MM.1S (cell line): ENCODE measurements around the gene ZNF608.

ENCODE experiments used
- DNase-seq: peaks from one replicate; pipeline ENCODE4 v3.0.0-alpha.2; 2015
- H2AFZ ChIP-seq: fragments of 300-600 bp; sonication (generic); 2 replicates; pipeline ENCODE4 v1.6.0; 2016; ENCODE audit warnings: antibody characterized with exemption, low read length
- H3F3A ChIP-seq: fragments of 300-600 bp; sonication (generic); 2 replicates; pipeline ENCODE4 v1.6.1; 2016; ENCODE audit warnings: mild to moderate bottlenecking, antibody characterized with exemption, low read length, moderate library complexity, mixed read lengths; ENCODE audit not compliant: insufficient read depth
- H3K27ac ChIP-seq: fragments of 300-600 bp; sonication (generic); 2 replicates; pipeline ENCODE4 v1.5.1; 2016; ENCODE audit warnings: mild to moderate bottlenecking, low read length
- H3K27me3 ChIP-seq: fragments of 300-600 bp; sonication (generic); replicated peaks from 2 replicates; pipeline ENCODE4 v1.6.0; 2016; ENCODE audit warnings: low read length; ENCODE audit not compliant: insufficient read depth
- H3K36me3 ChIP-seq: fragments of 300-600 bp; sonication (generic); replicated peaks from 2 replicates; pipeline ENCODE4 v1.6.1; 2016; ENCODE audit warnings: mild to moderate bottlenecking, low read length, mixed read lengths; ENCODE audit not compliant: insufficient read depth
- H3K4me1 ChIP-seq: fragments of 300-600 bp; sonication (generic); 2 replicates; pipeline ENCODE4 v1.6.1; 2016; ENCODE audit warnings: low read length, mixed read lengths
- H3K4me2 ChIP-seq: fragments of 300-600 bp; sonication (generic); 2 replicates; pipeline ENCODE4 v1.6.0; 2016; ENCODE audit warnings: low read depth, low read length
- H3K4me3 ChIP-seq: fragments of 300-600 bp; sonication (generic); 2 replicates; pipeline ENCODE4 v1.5.1; 2016; ENCODE audit warnings: low read length, mixed read lengths
- H3K79me2 ChIP-seq: fragments of 300-600 bp; sonication (generic); 2 replicates; pipeline ENCODE4 v1.6.1; 2016; ENCODE audit warnings: mixed run types, low read length, mixed read lengths
- H3K9ac ChIP-seq: fragments of 300-600 bp; sonication (generic); 2 replicates; pipeline ENCODE4 v1.6.1; 2016; ENCODE audit warnings: low read length, mixed read lengths
- H3K9me2 ChIP-seq: fragments of 300-600 bp; sonication (generic); replicated peaks from 2 replicates; pipeline ENCODE4 v1.6.1; 2016; ENCODE audit warnings: mild to moderate bottlenecking, low read length, mixed read lengths; ENCODE audit not compliant: insufficient read depth
- H3K9me3 ChIP-seq: fragments of 300-600 bp; sonication (generic); replicated peaks from 2 replicates; pipeline ENCODE4 v1.6.1; 2016; ENCODE audit warnings: mild to moderate bottlenecking, low read length, mixed read lengths; ENCODE audit not compliant: insufficient read depth
- H4K20me1 ChIP-seq: fragments of 300-600 bp; sonication (generic); 2 replicates; pipeline ENCODE4 v1.6.1; 2016; ENCODE audit warnings: mild to moderate bottlenecking, low read length, moderate library complexity, mixed read lengths; ENCODE audit not compliant: insufficient read depth
- CTCF ChIP-seq: fragments of 300-600 bp; sonication (generic); IDR thresholded peaks from 2 replicates; pipeline ENCODE4 v1.5.1; 2016; ENCODE audit warnings: antibody characterized with exemption, low read length, mixed read lengths
- EZH2 ChIP-seq: fragments of 300-600 bp; sonication (generic); optimal IDR thresholded peaks from 2 replicates; pipeline ENCODE3; 2017; ENCODE audit warnings: low read depth, mild to moderate bottlenecking, antibody characterized with exemption, low read length, mixed read lengths
- EZH2phosphoT487 ChIP-seq: fragments of 300-600 bp; sonication (generic); IDR thresholded peaks from 2 replicates; pipeline ENCODE4 v1.6.1; 2018; ENCODE audit warnings: antibody characterized with exemption, low read length

Gene ZNF608

GRCh38 chr5:124736082-124736804 is 10.2 kb downstream of the ZNF608 start:
- no peaks in the 10 kb centered on the region for H3K9me2 ChIP-seq
- no peaks in the 10 kb centered on the region for H3K36me3 ChIP-seq
- no peak overlapping the region for H2AFZ ChIP-seq
- H3K27ac ChIP-seq: no peak overlapping the region
- no peak for TF ChIP-seq EZH2phosphoT487
- no peak for TF ChIP-seq CTCF
- TF ChIP-seq EZH2: no peak
- H3K27me3 ChIP-seq: no peaks in the 10 kb centered on the region
- H3K79me2 ChIP-seq: no peaks in the 10 kb centered on the region
- DNase-seq: no peak
- H3K4me1 ChIP-seq: no peaks in the 10 kb centered on the region
- no peaks in the 10 kb centered on the region for H3K9me3 ChIP-seq
- no peaks in the 10 kb centered on the region for H4K20me1 ChIP-seq
- H3K9ac ChIP-seq: no peak overlapping the region
- no peaks in the 10 kb centered on the region for H3F3A ChIP-seq
- H3K4me2 ChIP-seq: no peak overlapping the region
- no peak overlapping the region for H3K4me3 ChIP-seq

- no peak overlapping the region for H2AFZ ChIP-seq
- no peaks in the 10 kb centered on the region for H4K20me1 ChIP-seq
- TF ChIP-seq EZH2: no peak
- TF ChIP-seq CTCF: no peak
- TF ChIP-seq EZH2phosphoT487: no peak
- no peaks in the 10 kb centered on the region for H3K79me2 ChIP-seq
- no peaks in the 10 kb centered on the region for H3K36me3 ChIP-seq
- H3K9ac ChIP-seq: no peak overlapping the region
- H3K4me1 ChIP-seq: no peaks in the 10 kb centered on the region
- no peak overlapping the region for H3K4me3 ChIP-seq
- H3K9me3 ChIP-seq: no peaks in the 10 kb centered on the region
- no peaks in the 10 kb centered on the region for H3K27me3 ChIP-seq
- no peak overlapping the region for H3K27ac ChIP-seq
- no peaks in the 10 kb centered on the region for H3K9me2 ChIP-seq
- H3K4me2 ChIP-seq: no peak overlapping the region
- DNase-seq: no peak
- no peaks in the 10 kb centered on the region for H3F3A ChIP-seq
Observed at GRCh38 chr5:124735169-124735858, 11.1 kb downstream of the ZNF608 start.

DNA sequence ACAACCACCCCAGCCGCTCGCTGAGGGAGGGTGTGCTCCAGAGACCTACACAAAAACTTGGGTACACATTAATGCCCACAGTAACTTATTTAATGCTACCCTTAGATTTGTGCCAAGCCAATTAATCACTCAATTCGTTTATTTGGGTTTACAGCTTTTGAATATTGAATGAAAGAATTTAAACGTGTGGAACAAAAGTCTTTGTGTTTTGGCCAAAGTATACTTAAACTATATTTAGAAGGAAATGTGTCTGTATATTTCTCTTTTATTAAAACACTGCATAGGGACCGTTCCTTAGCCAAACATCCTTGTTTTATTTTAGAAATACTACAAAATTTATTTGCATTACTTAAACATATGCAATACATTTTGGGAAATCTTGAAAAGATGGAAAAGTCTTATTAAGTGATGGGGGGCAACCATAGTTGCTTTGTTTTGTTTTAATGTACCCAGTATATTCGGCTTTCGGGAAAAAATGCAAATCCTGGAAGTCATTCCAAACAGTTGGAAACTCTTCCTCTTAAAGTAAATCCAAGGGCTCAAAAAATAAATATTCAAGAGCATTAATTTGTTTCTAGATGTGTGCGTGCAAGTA is 11.8 kb downstream of the ZNF608 start:
- no peaks in the 10 kb centered on the region for H3K27me3 ChIP-seq
- H3K27ac ChIP-seq: no peak overlapping the region
- H3K9ac ChIP-seq: no peak overlapping the region
- no peaks in the 10 kb centered on the region for H3K4me1 ChIP-seq
- H3F3A ChIP-seq: no peaks in the 10 kb centered on the region
- no peaks in the 10 kb centered on the region for H3K36me3 ChIP-seq
- TF ChIP-seq EZH2 (no peak), CTCF (no peak), EZH2phosphoT487 (no peak)
- H4K20me1 ChIP-seq: no peaks in the 10 kb centered on the region
- H2AFZ ChIP-seq: no peak overlapping the region
- DNase-seq: no peak
- H3K9me3 ChIP-seq: no peaks in the 10 kb centered on the region
- H3K4me3 ChIP-seq: no peak overlapping the region
- no peak overlapping the region for H3K4me2 ChIP-seq
- no peaks in the 10 kb centered on the region for H3K9me2 ChIP-seq
- no peaks in the 10 kb centered on the region for H3K79me2 ChIP-seq
